ENCODE measurements around the gene DCN.

- TF ChIP-seq POLR2A (IDR thresholded peaks at IDR 0.05; ENCODE audit: low read depth, low read length) (no peak), TAF1 (IDR thresholded peaks at IDR 0.05; ENCODE audit: borderline replicate concordance, low read depth, low read length) (no peak)
Observed at GRCh38 chr12:91176915-91177314, 5.7 kb downstream of the DCN start.

Data from GM12892 (cell line).